ENCODE data around the gene CD99. TPM values are rescaled to one million over a fixed set of nuclear protein-coding genes. Genes with fewer than 3 reads are reported as not detected.
"Not testable (repeated sequence)": the region's sequence is repeated elsewhere in the genome, so short reads cannot be mapped to it uniquely, and the experiment has no call there.

CD99 gene
- total and polyA plus RNA-seq, 8 donors = 72.9 to 220 (median 128) TPM

DNA sequence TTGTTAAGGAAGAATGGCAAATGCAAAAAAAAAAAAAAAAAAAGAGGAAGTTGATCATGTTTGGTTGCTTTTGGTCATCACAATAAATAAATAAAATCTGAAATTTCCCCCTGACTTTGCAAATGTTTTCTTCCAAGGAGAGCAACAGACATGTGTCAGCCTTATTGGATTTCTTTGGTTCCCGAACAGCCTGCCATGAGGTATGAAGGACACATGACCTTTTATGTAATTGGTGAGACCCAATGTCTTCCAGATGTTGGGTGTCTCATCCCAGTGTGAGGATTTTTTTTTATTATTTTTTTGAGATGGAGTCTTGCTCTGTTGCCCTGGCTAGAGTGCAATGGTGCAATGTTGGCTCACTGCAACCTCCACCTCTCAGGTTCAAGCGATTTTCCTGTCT, 24.6 kb upstream of the CD99 start:
- no peak for TF ChIP-seq POLR2A (IDR thresholded peaks at IDR 0.05)

DNA sequence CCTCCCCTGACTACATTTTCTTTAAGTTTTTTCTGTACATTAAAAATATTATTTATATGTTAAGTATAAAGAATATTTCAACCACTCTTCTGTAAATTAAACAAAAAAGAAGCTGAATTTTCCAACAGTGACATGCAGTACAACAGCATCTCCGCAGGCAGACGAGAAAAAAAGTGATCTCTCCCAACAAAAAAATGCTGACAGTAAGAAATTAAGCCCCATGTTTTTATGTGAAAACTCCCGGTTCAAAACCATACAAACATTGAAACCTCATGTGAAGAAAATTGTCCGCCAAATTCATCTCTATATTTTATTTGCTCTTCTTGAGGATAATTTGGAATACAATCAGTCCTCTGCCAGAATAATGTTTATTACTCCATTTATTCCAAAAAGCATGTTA, 20.1 kb upstream of the CD99 start:
- intact Hi-C loops (cut with DNase I; ENCODE audit: low total_unique reads) = no loop called here
- TF ChIP-seq POLR2AphosphoS5 (IDR thresholded peaks at IDR 0.05) (no peak), POLR2A (IDR thresholded peaks at IDR 0.05) (no peak)
- TF ChIP-seq, protein P1, sequence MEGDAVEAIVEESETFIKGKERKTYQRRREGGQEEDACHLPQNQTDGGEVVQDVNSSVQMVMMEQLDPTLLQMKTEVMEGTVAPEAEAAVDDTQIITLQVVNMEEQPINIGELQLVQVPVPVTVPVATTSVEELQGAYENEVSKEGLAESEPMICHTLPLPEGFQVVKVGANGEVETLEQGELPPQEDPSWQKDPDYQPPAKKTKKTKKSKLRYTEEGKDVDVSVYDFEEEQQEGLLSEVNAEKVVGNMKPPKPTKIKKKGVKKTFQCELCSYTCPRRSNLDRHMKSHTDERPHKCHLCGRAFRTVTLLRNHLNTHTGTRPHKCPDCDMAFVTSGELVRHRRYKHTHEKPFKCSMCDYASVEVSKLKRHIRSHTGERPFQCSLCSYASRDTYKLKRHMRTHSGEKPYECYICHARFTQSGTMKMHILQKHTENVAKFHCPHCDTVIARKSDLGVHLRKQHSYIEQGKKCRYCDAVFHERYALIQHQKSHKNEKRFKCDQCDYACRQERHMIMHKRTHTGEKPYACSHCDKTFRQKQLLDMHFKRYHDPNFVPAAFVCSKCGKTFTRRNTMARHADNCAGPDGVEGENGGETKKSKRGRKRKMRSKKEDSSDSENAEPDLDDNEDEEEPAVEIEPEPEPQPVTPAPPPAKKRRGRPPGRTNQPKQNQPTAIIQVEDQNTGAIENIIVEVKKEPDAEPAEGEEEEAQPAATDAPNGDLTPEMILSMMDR (IDR thresholded peaks at IDR 0.05) = no peak
- Histone ChIP-seq H3K36me3 (no peaks in the 10 kb centered on the region), H3K4me1 (peaks cover 0 to 2% (median under 1%) of the 10 kb centered on the region in 4 donors), H3K4me3 (no peak overlapping the region), H3K9me3 (no peaks in the 10 kb centered on the region), H3K27ac (no peak overlapping the region), H3K27me3 (no peaks in the 10 kb centered on the region)
- DNase-seq = no peak
- WGBS, 5 donors = 56 to 78% (median 66%) methylated on average over 4 of the region's 4 CpGs

More for the DNA sequence above, 24.6 kb upstream of the CD99 start:
- Histone ChIP-seq H3K36me3 (no peaks in the 10 kb centered on the region), H3K4me3 (no peak overlapping the region), H3K27me3 (no peaks in the 10 kb centered on the region), H3K4me1 (peaks cover 0 to 8% (median 4%) of the 10 kb centered on the region in 4 donors), H3K9me3 (no peaks in the 10 kb centered on the region), H3K27ac (no peak overlapping the region)
- 94 to 100% (median 96%) methylated on average over 2 of the region's 2 CpGs for WGBS, 5 donors
- no peak for DNase-seq
- intact Hi-C loops (cut with DNase I; ENCODE audit: low total_unique reads) = no loop called here

DNA sequence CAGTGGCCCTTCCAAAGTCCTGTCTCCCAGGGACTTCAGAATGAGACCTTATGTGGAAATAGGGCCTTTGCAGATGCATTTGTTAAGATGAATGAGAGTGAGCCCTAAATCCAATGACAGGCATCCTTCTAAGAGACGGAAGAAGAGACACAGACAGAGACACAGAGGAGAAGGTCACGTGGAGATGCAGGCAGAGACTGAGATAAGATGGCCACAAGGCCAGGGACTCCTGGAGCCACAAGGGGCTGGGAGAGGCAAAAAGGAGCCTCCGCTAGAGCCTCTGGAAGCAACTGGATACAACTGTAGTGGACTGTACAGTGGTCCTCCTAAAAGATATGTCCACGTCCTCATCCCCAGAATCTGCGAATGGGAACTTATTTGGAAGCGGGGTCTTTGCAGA, 19.0 kb upstream of the CD99 start:
- 84 to 99% (median 96%) methylated on average over 6 of the region's 6 CpGs for WGBS, 5 donors

DNA sequence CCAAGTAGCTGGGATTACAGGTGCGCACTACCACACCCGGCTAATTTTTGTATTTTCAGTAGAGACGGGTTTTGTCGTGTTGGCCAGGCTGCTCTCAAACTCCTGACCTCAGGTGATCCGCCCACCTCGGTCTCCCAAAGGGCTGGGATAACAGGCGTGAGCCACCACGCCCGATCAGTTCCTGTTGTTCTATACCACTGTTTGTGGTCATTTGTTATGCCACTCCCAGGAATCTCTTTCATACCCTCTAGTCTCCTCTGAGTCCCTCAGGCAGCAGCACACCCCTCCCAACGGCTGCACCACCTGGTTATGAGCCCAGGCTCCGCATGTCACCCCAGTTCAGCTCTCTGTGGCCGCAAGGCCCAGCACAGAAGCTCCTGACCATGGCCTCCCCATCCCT, 17.5 kb upstream of the CD99 start:
- intact Hi-C loops (cut with DNase I; ENCODE audit: low total_unique reads) = no loop called here
- WGBS, 5 donors = 83 to 92% (median 87%) methylated on average over 12 of the region's 12 CpGs
- Histone ChIP-seq H3K9me3 (no peaks in the 10 kb centered on the region), H3K4me1 (peaks cover 0 to 20% (median 12%) of the 10 kb centered on the region in 4 donors), H3K27ac (no peak overlapping the region), H3K36me3 (no peaks in the 10 kb centered on the region), H3K4me3 (no peak overlapping the region), H3K27me3 (no peaks in the 10 kb centered on the region)
- TF ChIP-seq POLR2A (IDR thresholded peaks at IDR 0.05) = no peak
- TF ChIP-seq, protein P1 (IDR thresholded peaks at IDR 0.05) = no peak
- no peak for TF ChIP-seq EP300 (IDR thresholded peaks at IDR 0.05)
- TF ChIP-seq POLR2AphosphoS5 (IDR thresholded peaks at IDR 0.05) = no peak
- no peak for DNase-seq

More for the DNA sequence above, 19.0 kb upstream of the CD99 start:
- no peak for TF ChIP-seq POLR2AphosphoS5 (IDR thresholded peaks at IDR 0.05)
- TF ChIP-seq, protein P1 (IDR thresholded peaks at IDR 0.05) = no peak
- TF ChIP-seq POLR2A (IDR thresholded peaks at IDR 0.05) = no peak
- TF ChIP-seq EP300 (IDR thresholded peaks at IDR 0.05) = no peak
- intact Hi-C loops (cut with DNase I; ENCODE audit: low total_unique reads) = no loop called here
- Histone ChIP-seq H3K4me3 (no peak overlapping the region), H3K36me3 (no peaks in the 10 kb centered on the region), H3K27ac (no peak overlapping the region), H3K4me1 (peaks cover 0 to 5% (median 2%) of the 10 kb centered on the region in 4 donors), H3K27me3 (no peaks in the 10 kb centered on the region), H3K9me3 (no peaks in the 10 kb centered on the region)
- DNase-seq = no peak

DNA sequence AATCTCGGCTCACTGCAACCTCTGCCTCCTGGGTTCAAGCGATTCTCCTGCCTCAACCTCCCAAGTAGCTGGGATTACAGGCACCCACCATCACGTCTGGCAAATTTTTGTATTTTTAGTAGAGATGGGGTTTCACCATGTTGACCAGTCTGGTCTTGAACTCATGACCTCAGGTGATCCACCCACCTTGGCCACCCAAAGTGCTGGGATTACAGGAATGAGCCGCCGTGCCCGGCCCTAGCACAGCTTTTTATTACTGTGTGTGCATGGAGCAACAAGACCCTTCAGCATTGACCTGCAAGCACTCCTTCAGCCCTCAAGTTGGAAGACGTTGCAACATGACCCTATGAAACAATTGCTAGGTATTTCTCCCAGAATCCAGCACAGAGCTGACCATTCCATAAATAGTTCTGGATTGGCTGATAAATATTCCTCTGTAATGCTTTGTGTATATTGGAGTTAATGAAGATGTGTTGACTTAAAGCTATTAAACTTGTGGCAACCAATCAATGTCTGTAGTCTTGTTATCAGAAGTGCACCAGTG, 15.4 kb upstream of the CD99 start:
- DNase-seq; intact Hi-C loops (cut with DNase I; ENCODE audit: low total_unique reads); H3K4me3 ChIP-seq; H3K27ac ChIP-seq; H3K27me3 ChIP-seq; H3K36me3 ChIP-seq; H3K9me3 ChIP-seq: not testable (repeated sequence)
- 83 to 94% (median 87%) methylated on average over 6 to 7 of the region's 7 CpGs for WGBS, 5 donors
- peaks cover 0 to 35% (median 25%) of the 10 kb centered on the region in 4 donors for H3K4me1 ChIP-seq
